Left lobe of liver (tissue), 2 donors: ENCODE results near the gene CFAP46. TPM values are rescaled to one million over a fixed set of nuclear protein-coding genes. Genes with fewer than 3 reads are reported as not detected.

Experiments
- ATAC-seq: fragments of 200-7000 bp; cut with Tn5 transposase; one replicate; pipeline ENCODE4 v1.9.1; 2020; ENCODE audit warnings: mild to moderate bottlenecking, moderate library complexity
- DNase-seq: peaks from one replicate; pipeline ENCODE4 v3.0.0-alpha.2; 2020; ENCODE audit warnings: low spot score
- total RNA-seq: library from RNA; stranded (reverse); gene quantifications from one replicate; pipeline ENCODE4 v1.2.1, GENCODE V29; 2021
- donor health status: DM: no; HTN: no; CAD: no; lungs with moderate emphysema.
- donor health status: DM: no; HTN: yes; CAD: no.

Gene CFAP46
- total RNA-seq, 1 donor from 2014 or later = 0.08 TPM

GRCh38 chr10:132762267-132762666, 180.1 kb downstream of the CFAP46 start:
- DNase-seq = no peak
- no peak for ATAC-seq

GRCh38 chr10:132761395-132762060, 180.8 kb downstream of the CFAP46 start:
- no peak for ATAC-seq
- no peak for DNase-seq

DNA sequence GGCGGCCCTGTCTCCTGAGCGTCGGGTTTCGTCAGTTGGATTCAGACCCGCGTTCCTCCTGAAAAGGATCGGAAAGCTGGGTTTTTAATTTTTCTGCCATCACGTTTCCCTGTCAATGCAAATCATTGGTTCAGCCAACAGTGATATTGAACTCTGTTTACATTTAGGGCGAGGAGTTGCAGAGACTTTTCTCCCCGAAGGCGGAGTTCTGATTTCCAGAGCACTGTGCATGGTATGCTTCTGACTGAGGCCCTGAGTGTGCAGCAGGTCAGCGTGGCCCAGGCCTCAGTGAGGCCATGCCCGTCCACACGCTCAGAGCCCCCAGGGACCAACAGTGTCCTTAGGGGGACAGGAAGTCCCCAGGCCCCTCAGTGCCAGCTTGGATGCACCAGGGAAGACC, 183.5 kb downstream of the CFAP46 start:
- DNase-seq = no peak
- no peak for ATAC-seq

Other genes starting within 250 kb of the CFAP46 start
- gene NKX6-2, start 156.4 kb downstream of the CFAP46 start, total RNA-seq = not detected
- gene ADGRA1, start 145.4 kb upstream of the CFAP46 start, total RNA-seq = 0.83 TPM
- gene KNDC1, start 217.6 kb upstream of the CFAP46 start, total RNA-seq = 8.5 TPM